Skin epidermis (tissue), 12 donors: ENCODE measurements around the gene PTPRB.
A peak's percentile ranks its signal among the peaks of the same experiment; 100 is the strongest.
"Not testable (repeated sequence)": the region's sequence is repeated elsewhere in the genome, so short reads cannot be mapped to it uniquely, and the experiment has no call there.

Experiments
- H3K27ac ChIP-seq, 21 experiments: fragments of 200-600 bp; sonication (generic) in 11 of 21; one replicate each; pipeline ENCODE4 v1.5.0; 2020; ENCODE audit warnings: mild to moderate bottlenecking in 3 of 21, inconsistent platforms in 2 of 21, moderate library complexity in 2 of 21
- H3K4me3 ChIP-seq, 7 experiments: fragments of 200-600 bp; sonication (generic) in 2 of 7; one replicate each; pipeline ENCODE4 v1.5.0; 2020; ENCODE audit warnings: inconsistent platforms in 2 of 7, mild to moderate bottlenecking in 2 of 7, moderate library complexity in 1 of 7

PTPRB gene

DNA sequence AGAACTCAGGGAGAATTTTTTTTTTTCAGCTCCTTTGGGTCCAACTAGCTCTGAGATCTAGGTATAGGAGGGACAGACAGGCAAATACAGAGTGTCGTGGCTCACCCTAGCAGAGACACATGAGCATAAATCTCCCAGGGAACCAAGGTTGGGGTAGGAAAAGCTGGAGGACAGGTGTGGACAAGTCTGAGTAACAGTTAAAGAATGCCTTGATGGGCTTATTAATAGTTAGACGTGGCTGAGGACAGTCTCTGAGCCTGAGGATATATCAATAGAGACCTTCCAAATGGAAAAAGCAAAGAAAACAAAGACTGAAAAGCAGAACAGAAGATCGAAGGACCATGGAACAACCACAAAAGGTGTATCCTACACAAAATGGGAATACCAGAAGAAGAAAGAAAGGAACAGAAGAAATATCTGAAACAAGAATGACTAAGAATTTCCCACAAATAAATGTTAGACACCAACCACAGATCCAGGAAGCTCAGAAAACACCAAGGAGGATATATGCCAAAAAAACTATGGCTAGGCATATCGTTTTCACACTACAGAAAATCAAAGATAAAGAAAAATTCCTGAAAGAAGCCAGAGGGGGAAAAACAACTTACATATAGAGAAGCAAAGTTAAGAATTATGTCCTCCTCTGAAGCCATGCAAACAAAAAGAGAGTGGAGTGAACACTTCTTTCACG, 80.9 kb downstream of the PTPRB start:
- H3K4me3 ChIP-seq, result no peak overlapping the region
- H3K27ac ChIP-seq, result no peak overlapping the region

DNA sequence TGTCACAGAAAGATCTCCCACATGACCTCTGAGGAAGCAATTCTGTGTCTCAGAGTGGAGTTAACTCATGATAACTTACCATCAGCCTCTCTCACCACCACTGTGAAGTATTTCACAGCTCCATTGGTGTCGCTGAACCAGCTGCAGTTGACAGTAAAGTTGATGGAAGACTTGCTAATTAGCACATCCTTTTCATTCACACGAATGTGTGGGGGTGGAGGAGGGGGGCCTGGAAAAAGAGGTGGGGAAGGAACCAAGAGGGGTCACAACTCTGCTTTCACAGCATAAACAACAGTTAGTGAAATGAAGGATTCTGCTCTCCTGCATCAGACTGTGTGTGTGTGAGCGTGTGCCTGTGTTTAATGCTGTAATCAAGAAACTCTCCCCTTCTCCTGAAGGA, 82.1 kb downstream of the PTPRB start:
- no peak overlapping the region for H3K27ac ChIP-seq
- H3K4me3 ChIP-seq, result no peak overlapping the region

DNA sequence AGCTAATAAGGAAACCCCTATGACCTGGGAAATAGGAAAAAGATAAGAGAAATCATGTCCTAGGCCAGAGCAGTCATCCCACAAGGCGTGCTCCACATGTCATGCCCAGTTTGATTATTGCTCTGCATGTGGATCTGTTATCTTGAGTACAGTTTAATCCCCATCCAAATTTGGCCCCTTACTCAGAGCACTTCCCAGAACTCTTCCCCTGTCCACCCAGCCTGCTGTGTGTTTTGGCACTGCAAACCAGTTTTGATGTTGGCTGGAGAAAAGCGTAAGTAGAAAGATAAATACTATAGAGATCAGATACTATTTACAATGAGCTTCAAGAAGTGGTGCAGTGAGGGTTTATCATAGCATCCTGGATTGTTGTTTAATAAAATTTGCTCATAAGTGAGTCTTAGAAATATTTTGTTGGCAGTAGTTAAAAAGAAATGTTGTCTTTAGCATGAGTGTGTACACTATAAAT, 83.8 kb downstream of the PTPRB start:
- no peak overlapping the region for H3K4me3 ChIP-seq
- H3K27ac ChIP-seq, result no peak overlapping the region

DNA sequence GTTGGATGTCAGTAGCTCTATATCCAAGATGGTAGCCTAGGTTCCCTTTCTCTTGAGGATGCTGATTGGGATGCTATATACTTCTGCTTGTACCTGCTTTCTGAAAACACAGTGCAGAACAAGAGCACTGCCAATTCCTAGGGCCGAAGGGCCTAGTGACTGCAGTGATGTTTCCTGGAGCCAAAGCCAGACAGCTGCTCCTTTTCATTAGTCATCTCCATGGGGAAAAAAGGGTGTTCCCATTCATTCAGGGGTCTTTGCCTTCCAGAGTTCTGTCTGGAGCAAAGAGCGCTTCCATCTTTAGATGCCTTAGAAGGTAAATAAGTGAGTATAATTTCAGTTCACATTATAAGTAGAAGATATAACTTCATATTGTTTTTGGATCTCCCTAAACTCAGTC, 85.5 kb downstream of the PTPRB start:
- Histone ChIP-seq H3K4me3 (no peak overlapping the region), H3K27ac (no peak overlapping the region)

DNA sequence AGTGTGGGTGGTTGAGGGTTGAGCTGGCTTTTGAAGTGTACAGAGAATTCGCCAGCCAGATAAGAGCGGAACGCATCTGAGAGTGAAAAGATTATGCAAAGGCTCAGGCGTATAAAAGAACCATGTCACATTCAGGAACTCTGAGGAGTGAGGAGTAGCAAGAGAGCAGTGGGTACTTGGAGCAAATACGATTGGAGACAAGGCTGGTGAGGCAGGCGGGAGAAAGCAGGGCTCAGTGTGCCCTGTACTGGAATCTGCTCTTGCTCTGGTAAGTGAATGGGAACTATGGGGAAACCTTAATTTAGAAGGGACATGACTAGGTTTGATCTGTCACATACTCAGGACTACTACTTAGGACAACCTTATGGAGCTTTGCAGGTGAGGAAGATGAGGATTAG, 87.0 kb downstream of the PTPRB start:
- Histone ChIP-seq H3K27ac (peak overlapping the region in 4 of 21 experiments; percentile 12 to 45 (median 25)), H3K4me3 (no peak overlapping the region)

GRCh38 chr12:70549340-70550179, 87.7 kb downstream of the PTPRB start:
- Histone ChIP-seq H3K4me3 (no peak overlapping the region), H3K27ac (peak overlapping the region in 4 of 21 experiments; percentile 12 to 45 (median 25))

DNA sequence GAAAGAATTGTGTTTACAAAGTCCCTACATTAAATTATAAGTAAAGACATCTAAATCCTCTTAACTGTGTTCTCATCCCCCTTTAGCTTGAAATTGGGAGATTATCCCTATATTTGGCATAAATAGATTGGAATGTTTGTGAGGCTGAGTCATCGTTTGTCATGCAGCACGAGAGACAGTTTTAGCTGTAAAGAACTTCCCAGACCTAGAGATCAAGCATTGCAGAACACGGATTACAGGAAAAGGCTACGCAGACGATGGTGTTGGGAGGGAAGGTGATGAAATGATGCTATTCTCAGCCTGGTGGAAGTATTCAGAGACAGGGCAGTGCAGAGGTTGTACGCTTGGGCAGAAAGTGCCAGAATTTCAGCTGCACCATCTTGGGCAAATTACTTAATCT, 93.8 kb downstream of the PTPRB start:
- no peak overlapping the region for H3K4me3 ChIP-seq
- no peak overlapping the region for H3K27ac ChIP-seq

DNA sequence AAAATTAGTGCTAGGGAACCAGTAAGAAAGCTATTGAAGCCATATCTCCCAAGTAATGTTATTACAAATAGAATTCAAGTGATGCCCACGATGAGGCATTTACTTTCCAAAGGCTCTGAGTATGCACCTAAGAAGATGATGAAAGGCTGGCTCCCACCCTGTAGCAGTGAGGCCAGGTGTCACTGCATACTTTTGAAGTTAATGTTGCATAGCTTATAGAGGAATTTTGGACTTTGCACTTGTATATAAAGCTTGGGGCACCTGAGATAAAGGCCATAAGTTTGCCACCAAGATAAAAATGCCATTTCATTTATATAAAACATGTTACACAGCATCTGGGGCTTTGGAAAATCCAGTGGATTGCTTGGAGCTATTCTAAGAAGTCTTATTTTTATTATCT, 96.2 kb downstream of the PTPRB start:
- no peak overlapping the region for H3K4me3 ChIP-seq
- no peak overlapping the region for H3K27ac ChIP-seq

DNA sequence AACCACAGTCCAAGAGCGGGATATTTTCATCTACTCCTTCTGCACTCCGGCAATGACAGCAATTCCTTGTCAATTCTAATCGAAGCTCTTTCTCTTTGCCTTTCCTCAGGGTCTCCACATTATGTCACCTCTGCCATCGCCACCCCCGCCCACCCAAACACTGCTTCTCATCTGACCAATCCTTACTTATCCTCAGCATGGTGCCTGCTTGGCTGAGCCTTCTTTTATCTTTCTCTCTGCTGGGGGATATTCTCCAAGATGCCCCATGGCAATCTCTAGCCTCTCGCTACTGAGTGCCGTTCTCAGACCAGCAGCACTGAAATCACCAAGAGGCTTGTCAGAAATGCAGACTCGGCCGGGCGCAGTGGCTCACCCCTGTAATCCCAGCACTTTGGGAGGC, 100.6 kb downstream of the PTPRB start:
- Histone ChIP-seq H3K4me3 (no peak overlapping the region), H3K27ac (no peak overlapping the region)

GRCh38 chr12:70535896-70536374, 101.3 kb downstream of the PTPRB start:
- Histone ChIP-seq H3K27ac (peak overlapping the region in 1 of 21 experiments; percentile 9), H3K4me3 (no peak overlapping the region)

- H3K27ac ChIP-seq, result peak overlapping the region in 1 of 21 experiments; percentile 8
These were observed 102.8 kb downstream of the PTPRB start for GRCh38 chr12:70534466-70534865.

GRCh38 chr12:70529647-70530046, 107.6 kb downstream of the PTPRB start:
- Histone ChIP-seq H3K4me3 (no peak overlapping the region), H3K27ac (no peak overlapping the region)

More at GRCh38 chr12:70534466-70534865, 102.8 kb downstream of the PTPRB start:
- no peak overlapping the region for H3K4me3 ChIP-seq

GRCh38 chr12:70520847-70521246, 116.4 kb downstream of the PTPRB start:
- Histone ChIP-seq H3K4me3 (no peak overlapping the region), H3K27ac (no peak overlapping the region)

DNA sequence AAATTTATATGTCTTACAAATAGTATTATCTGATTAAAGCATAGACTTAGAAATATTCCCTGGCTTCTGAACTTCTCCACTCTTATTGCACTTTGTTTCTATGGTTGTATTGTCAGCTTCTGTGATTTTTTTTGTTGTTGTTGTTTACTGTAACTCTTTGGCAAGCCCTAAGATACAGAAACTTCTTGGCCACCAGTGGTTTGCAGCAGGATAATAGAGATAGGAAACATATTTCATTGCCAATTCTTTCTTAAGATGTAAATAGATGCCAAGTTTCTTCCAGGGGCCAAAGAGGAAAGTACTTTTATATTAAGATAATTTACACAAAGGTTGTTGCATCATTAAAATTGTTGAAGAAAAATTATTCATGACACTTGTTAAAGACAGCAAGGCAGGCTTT, 123.8 kb downstream of the PTPRB start:
- H3K27ac ChIP-seq, result no peak overlapping the region
- no peak overlapping the region for H3K4me3 ChIP-seq

DNA sequence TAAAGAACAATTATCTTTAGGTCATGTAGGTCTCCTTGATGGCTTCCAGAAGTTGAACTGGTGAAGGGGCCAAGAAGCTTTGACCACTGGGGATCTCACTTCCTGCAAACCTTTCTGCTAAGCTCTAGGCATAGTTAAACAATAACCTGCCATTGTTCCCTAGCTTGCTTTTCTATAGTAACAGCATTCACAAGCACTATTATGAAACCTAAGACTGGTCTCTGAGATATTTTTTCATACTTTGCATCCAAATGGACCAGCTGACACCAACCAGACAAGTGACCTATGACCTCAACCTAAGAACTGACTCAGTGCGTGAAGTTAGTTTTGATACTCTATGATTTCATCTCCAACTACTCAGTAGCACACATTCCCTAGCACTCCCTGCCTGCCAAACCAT, 129.1 kb downstream of the PTPRB start:
- Histone ChIP-seq H3K4me3 (no peak overlapping the region), H3K27ac (no peak overlapping the region)

- H3K27ac ChIP-seq, result no peak overlapping the region
These were observed 129.8 kb downstream of the PTPRB start for GRCh38 chr12:70507442-70507841.

DNA sequence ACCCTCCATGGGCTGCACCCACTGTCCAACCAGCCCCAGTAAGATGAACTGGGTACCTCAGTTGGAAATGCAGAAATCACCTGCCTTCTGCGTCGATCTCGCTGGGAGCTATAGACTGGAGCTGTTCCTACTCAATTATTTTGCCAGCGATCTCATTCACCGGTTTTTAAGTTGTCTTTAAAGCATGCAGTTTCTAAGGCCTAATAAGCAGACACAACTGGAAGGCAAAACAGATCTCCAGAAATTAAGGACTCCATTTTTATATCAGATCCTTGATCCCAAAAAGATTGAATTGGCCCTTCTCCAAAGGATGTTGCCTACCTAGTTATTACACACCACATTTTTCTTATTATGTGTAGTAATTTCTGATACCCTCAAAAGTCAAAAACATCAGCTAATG, 139.7 kb downstream of the PTPRB start:
- H3K27ac ChIP-seq, result no peak overlapping the region
- no peak overlapping the region for H3K4me3 ChIP-seq

More at GRCh38 chr12:70507442-70507841, 129.8 kb downstream of the PTPRB start:
- H3K4me3 ChIP-seq, result no peak overlapping the region

GRCh38 chr12:70492904-70493303, 144.3 kb downstream of the PTPRB start:
- H3K27ac ChIP-seq, H3K4me3 ChIP-seq: not testable (repeated sequence)

DNA sequence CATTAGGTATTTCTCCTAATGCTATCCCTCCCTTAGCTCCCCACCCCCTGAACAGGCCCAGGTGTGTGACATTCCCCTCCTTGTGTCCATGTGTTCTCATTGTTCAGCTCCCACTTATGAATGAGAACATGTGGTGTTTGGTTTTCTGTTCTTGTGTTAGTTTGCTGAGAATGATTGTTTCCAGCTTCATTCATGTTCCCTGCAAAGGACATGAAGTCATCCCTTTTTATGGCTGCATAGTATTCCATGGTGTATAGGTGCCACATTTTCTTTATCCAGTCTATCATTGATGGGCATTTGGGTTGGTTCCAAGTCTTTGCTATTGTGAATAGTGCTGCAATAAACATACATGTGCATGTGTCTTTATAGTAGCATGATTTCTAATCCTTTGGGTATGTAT, 146.3 kb downstream of the PTPRB start:
- H3K27ac ChIP-seq, H3K4me3 ChIP-seq: not testable (repeated sequence)

- H3K27ac ChIP-seq, result no peak overlapping the region
These were observed 149.8 kb downstream of the PTPRB start for GRCh38 chr12:70487440-70487839.

DNA sequence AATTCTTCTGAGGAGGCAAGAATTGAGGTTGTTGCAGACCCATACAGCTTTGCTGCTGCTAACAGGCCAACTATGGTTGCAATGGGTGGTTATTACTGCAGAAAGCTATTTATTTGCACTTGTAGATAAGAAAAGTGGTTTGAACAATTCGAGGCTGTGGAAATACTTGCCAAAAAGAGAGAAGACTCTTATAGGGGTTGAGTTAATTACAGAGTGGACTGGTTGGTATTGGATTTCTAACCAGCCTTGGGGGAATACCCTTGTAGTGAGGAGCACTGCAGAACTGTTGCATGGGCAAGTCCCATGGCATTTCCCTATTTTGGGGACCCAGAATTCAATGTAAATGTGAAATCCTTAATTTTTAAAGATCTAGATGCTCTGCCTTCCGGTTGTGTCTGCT, 150.6 kb downstream of the PTPRB start:
- Histone ChIP-seq H3K4me3 (no peak overlapping the region), H3K27ac (no peak overlapping the region)

More at GRCh38 chr12:70487440-70487839, 149.8 kb downstream of the PTPRB start:
- H3K4me3 ChIP-seq, result no peak overlapping the region
